Keratinocyte (primary cell): ENCODE data around the gene OR51M1. TPM values are rescaled to one million over a fixed set of nuclear protein-coding genes. Genes with fewer than 3 reads are reported as not detected.
"Not testable (repeated sequence)": the region's sequence is repeated elsewhere in the genome, so short reads cannot be mapped to it uniquely, and the experiment has no call there.

Experiments
- DNase-seq: peaks from one replicate; pipeline ENCODE4 v3.0.0-alpha.2; 2011; ENCODE audit warnings: low read depth, missing footprints, low spot score
- FAIRE-seq: peaks from 2 replicates; lab custom pipeline; 2011; peaks lifted over from hg19 to GRCh38; lab: Jason Lieb, UNC
- H2AFZ ChIP-seq: 2 replicates; pipeline ENCODE4 v1.6.0; 2012; ENCODE audit warnings: low read length, control low read depth, inconsistent platforms; ENCODE audit not compliant: control insufficient read depth
- H3K27ac ChIP-seq: 2 replicates; pipeline ENCODE4 v1.5.1; 2011; ENCODE audit warnings: low read length; ENCODE audit not compliant: control insufficient read depth, insufficient read depth
- H3K27me3 ChIP-seq: 3 replicates; pipeline ENCODE4 v1.6.0; 2011; ENCODE audit warnings: low read length; ENCODE audit not compliant: control insufficient read depth, insufficient read depth; ENCODE audit errors: extremely low read depth
- H3K36me3 ChIP-seq, 2 experiments: 2 replicates in 1 of 2; 3 replicates in 1 of 2; pipeline ENCODE4 v1.5.1; 2011; ENCODE audit warnings: low read length in 2 of 2, mild to moderate bottlenecking in 1 of 2; ENCODE audit not compliant: control insufficient read depth in 2 of 2, insufficient read depth in 2 of 2; ENCODE audit errors: extremely low read depth in 1 of 2
- H3K4me1 ChIP-seq: 3 replicates; pipeline ENCODE4 v1.5.1; 2011; ENCODE audit warnings: low read length; ENCODE audit not compliant: control insufficient read depth, insufficient read depth; ENCODE audit errors: extremely low read depth
- H3K4me2 ChIP-seq: 3 replicates; pipeline ENCODE4 v1.6.0; 2011; ENCODE audit warnings: low read depth, low read length; ENCODE audit not compliant: control insufficient read depth, insufficient read depth; ENCODE audit errors: extremely low read depth
- H3K4me3 ChIP-seq, 3 experiments: fragments of 200-600 bp in 1 of 3; sonication (generic) in 1 of 3; 2 replicates in 2 of 3; 3 replicates in 1 of 3; pipeline ENCODE4 v1.5.1; 2011 to 2016; ENCODE audit warnings: low read length in 3 of 3, mild to moderate bottlenecking in 3 of 3, control low read depth in 2 of 3, inconsistent platforms in 1 of 3, low read depth in 1 of 3, mixed read lengths in 1 of 3, mixed run types in 1 of 3, moderate library complexity in 1 of 3; ENCODE audit not compliant: control insufficient read depth in 2 of 3, insufficient read depth in 2 of 3; ENCODE audit errors: extremely low read depth in 1 of 3
- H3K79me2 ChIP-seq: 2 replicates; pipeline ENCODE4 v1.6.0; 2012; ENCODE audit warnings: low read length; ENCODE audit not compliant: control insufficient read depth, insufficient read depth
- H3K9ac ChIP-seq: 3 replicates; pipeline ENCODE4 v1.6.0; 2011; ENCODE audit warnings: low read length; ENCODE audit not compliant: control insufficient read depth, insufficient read depth; ENCODE audit errors: extremely low read depth
- H3K9me1 ChIP-seq: 3 replicates; pipeline ENCODE4 v1.6.0; 2011; ENCODE audit warnings: low read length; ENCODE audit not compliant: control insufficient read depth, insufficient read depth; ENCODE audit errors: extremely low read depth
- H3K9me3 ChIP-seq: 2 replicates; pipeline ENCODE4 v1.5.1; 2012; ENCODE audit warnings: low read depth, low read length; ENCODE audit not compliant: control insufficient read depth
- H4K20me1 ChIP-seq: 3 replicates; pipeline ENCODE4 v1.6.0; 2011; ENCODE audit warnings: low read length; ENCODE audit not compliant: control insufficient read depth, insufficient read depth; ENCODE audit errors: extremely low read depth
- EZH2 ChIP-seq: IDR thresholded peaks from one replicate; pipeline ENCODE4 v1.6.1; 2012; ENCODE audit warnings: inconsistent platforms, mild to moderate bottlenecking, low read length, moderate library complexity
- dilution Hi-C: fragments of 300-500 bp; cut with MboI; formaldehyde crosslinking; loops from one replicate; pipeline ENCODE4 v1.7.0; 2020; ENCODE audit warnings: low sequenced_read_pairs; ENCODE audit not compliant: extremely low pct_ligation_motif_present
- polyA plus RNA-seq, 5 experiments: library from polyadenylated mRNA; depleted of rRNA in 3 of 5; stranded (reverse) in 3 of 5; stranded (forward) in 1 of 5; unstranded in 1 of 5; fragments of >200 nt; gene quantifications; 1 replicate in 1 of 5; 2 replicates in 3 of 5; 3 replicates in 1 of 5; pipeline versions ENCODE4 v1.2.1 to v1.2.3, GENCODE V29; 2011 to 2012; ENCODE audit warnings: missing spikeins in 2 of 5, low read depth in 1 of 5, low replicate concordance in 1 of 5
- TF ChIP-seq, protein P1 (sequence below), 3 experiments: IDR thresholded peaks in 1 of 3; conservative IDR thresholded peaks in 1 of 3; optimal IDR thresholded peaks in 1 of 3; 2 replicates in 2 of 3; 3 replicates in 1 of 3; pipeline versions ENCODE3 to v1.5.1; 2011; ENCODE audit warnings: low read length in 3 of 3, mild to moderate bottlenecking in 3 of 3, moderate library complexity in 2 of 3, control low read depth in 1 of 3, inconsistent platforms in 1 of 3; ENCODE audit not compliant: insufficient read depth in 2 of 3; ENCODE audit errors: extremely low read depth in 1 of 3

Gene OR51M1
- polyA plus RNA-seq, 1 donor (not counting 4 experiments of a cell fraction or from before 2014, with no cell fraction given): not detected

GRCh38 chr11:5363679-5364078, 19.9 kb upstream of the OR51M1 start:
- no peak overlapping the region for H3K4me3 ChIP-seq
- H3K36me3 ChIP-seq: no peaks in the 10 kb centered on the region
- no peaks in the 10 kb centered on the region for H3K4me1 ChIP-seq
- no peaks in the 10 kb centered on the region for H3K79me2 ChIP-seq
- no peaks in the 10 kb centered on the region for H3K9me1 ChIP-seq
- FAIRE-seq (no peak), DNase-seq (no peak)
- H3K9ac ChIP-seq: no peak overlapping the region
- H3K27me3 ChIP-seq: no peaks in the 10 kb centered on the region
- no peak overlapping the region for H3K27ac ChIP-seq
- dilution Hi-C loops: no loop called here
- no peak overlapping the region for H2AFZ ChIP-seq
- H4K20me1 ChIP-seq: no peaks in the 10 kb centered on the region
- H3K9me3 ChIP-seq: no peaks in the 10 kb centered on the region
- no peak for TF ChIP-seq EZH2
- TF ChIP-seq, protein P1, sequence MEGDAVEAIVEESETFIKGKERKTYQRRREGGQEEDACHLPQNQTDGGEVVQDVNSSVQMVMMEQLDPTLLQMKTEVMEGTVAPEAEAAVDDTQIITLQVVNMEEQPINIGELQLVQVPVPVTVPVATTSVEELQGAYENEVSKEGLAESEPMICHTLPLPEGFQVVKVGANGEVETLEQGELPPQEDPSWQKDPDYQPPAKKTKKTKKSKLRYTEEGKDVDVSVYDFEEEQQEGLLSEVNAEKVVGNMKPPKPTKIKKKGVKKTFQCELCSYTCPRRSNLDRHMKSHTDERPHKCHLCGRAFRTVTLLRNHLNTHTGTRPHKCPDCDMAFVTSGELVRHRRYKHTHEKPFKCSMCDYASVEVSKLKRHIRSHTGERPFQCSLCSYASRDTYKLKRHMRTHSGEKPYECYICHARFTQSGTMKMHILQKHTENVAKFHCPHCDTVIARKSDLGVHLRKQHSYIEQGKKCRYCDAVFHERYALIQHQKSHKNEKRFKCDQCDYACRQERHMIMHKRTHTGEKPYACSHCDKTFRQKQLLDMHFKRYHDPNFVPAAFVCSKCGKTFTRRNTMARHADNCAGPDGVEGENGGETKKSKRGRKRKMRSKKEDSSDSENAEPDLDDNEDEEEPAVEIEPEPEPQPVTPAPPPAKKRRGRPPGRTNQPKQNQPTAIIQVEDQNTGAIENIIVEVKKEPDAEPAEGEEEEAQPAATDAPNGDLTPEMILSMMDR (optimal IDR thresholded peaks at IDR 0.05 in 1 of 3, IDR thresholded peaks at IDR 0.05 in 1 of 3, conservative IDR thresholded peaks at IDR 0.05 in 1 of 3; ENCODE audit: extremely low read depth in 1 of 3, insufficient read depth in 2 of 3, low read length in 3 of 3): no peak
- H3K4me2 ChIP-seq: no peak overlapping the region

- Histone ChIP-seq H3K9ac (no peak overlapping the region), H4K20me1 (no peaks in the 10 kb centered on the region), H3K27me3 (no peaks in the 10 kb centered on the region), H3K4me1 (no peaks in the 10 kb centered on the region), H2AFZ (no peak overlapping the region), H3K79me2 (no peaks in the 10 kb centered on the region), H3K27ac (no peak overlapping the region), H3K9me1 (no peaks in the 10 kb centered on the region), H3K4me2 (no peak overlapping the region), H3K36me3 (no peaks in the 10 kb centered on the region), H3K4me3 (no peak overlapping the region), H3K9me3 (no peaks in the 10 kb centered on the region)
- TF ChIP-seq EZH2: no peak
- TF ChIP-seq, protein P1 (optimal IDR thresholded peaks at IDR 0.05 in 1 of 3, IDR thresholded peaks at IDR 0.05 in 1 of 3, conservative IDR thresholded peaks at IDR 0.05 in 1 of 3; ENCODE audit: extremely low read depth in 1 of 3, insufficient read depth in 2 of 3, low read length in 3 of 3): no peak
- dilution Hi-C loops: no loop called here
- no peak for DNase-seq
- FAIRE-seq: no peak
These were observed 19.4 kb upstream of the OR51M1 start for GRCh38 chr11:5364214-5364613.

DNA sequence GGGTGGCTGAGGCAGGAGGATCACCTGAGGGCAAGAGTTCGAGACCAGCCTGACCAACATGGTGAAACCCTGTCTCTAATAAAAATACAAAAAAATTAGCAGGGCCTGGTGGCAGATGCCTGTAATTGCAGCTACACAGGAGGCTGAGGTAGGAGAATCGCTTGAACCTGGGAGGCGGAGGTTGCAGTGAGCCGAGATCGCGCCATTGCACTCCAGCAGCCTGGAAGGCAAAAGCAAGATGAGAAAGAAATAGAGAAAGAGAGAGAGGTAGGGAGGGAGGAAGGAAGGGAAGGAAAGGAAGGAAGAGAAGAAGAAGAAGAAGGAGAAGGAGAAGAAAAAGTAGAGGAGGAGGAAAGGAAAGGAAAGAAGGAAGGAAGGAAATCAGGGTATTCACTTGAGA, 17.2 kb upstream of the OR51M1 start:
- DNase-seq, FAIRE-seq, H2AFZ ChIP-seq, H3K27ac ChIP-seq, H3K4me1 ChIP-seq, H3K4me3 ChIP-seq, H3K36me3 ChIP-seq, H3K9ac ChIP-seq, H3K79me2 ChIP-seq, H3K27me3 ChIP-seq, H3K9me1 ChIP-seq, dilution Hi-C loops, H3K4me2 ChIP-seq, H3K9me3 ChIP-seq, H4K20me1 ChIP-seq: not testable (repeated sequence)
